ENCODE data around the gene AADAT. TPM values are rescaled to one million over a fixed set of nuclear protein-coding genes. Genes with fewer than 3 reads are reported as not detected.
"Not testable (repeated sequence)": the region's sequence is repeated elsewhere in the genome, so short reads cannot be mapped to it uniquely, and the experiment has no call there.

Gene AADAT
- polyA plus RNA-seq, 4 donors = 1.7 to 20.9 TPM; not detected in 2

DNA sequence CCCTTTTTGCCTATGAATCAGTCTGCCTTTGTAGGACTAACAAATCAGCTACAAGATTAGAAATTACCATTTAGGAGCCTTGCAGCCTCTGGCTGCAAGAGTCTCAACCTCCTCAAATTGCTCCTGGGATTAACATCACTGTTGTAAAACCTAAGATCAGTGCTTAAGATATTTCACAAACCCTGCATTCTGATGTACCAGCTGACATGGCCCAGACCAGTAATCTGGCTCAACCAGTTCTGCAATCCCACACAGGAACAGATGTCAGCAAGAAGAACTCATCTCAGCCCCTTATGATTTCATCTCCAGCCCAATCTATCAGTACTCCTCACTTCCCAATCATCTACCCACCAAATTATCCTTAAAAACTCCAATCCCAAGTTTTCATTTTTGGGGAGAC lies 32.5 kb upstream of the AADAT start:
- no peak overlapping the region for H3K27ac ChIP-seq (ENCODE audit: low read depth in 1 of 3, low read length in 2 of 3)
- H3K36me3 ChIP-seq (ENCODE audit: control insufficient read depth in 3 of 3, insufficient read depth in 2 of 3, low read depth in 1 of 3, low read length in 3 of 3) = no peaks in the 10 kb centered on the region
- DNase-seq = no peak
- H3K4me3 ChIP-seq (ENCODE audit: low read depth in 1 of 3, low read length in 3 of 3) = no peak overlapping the region
- peaks cover 0 to 2% (median 0%) of the 10 kb centered on the region in 3 donors for H3K27me3 ChIP-seq (ENCODE audit: control insufficient read depth in 3 of 3, insufficient read depth in 3 of 3, low read length in 3 of 3)
- FAIRE-seq = no peak
- no peaks in the 10 kb centered on the region for H3K9me3 ChIP-seq (ENCODE audit: control insufficient read depth in 2 of 2, insufficient read depth in 1 of 2, low read depth in 1 of 2, low read length in 1 of 2)
- H3K4me1 ChIP-seq (ENCODE audit: control insufficient read depth in 3 of 3, insufficient read depth in 2 of 3, low read depth in 1 of 3, low read length in 2 of 3) = no peaks in the 10 kb centered on the region

- no peaks in the 10 kb centered on the region for H3K4me1 ChIP-seq (ENCODE audit: control insufficient read depth in 3 of 3, insufficient read depth in 2 of 3, low read depth in 1 of 3, low read length in 2 of 3)
- no peak for FAIRE-seq
- H3K9me3 ChIP-seq (ENCODE audit: control insufficient read depth in 2 of 2, insufficient read depth in 1 of 2, low read depth in 1 of 2, low read length in 1 of 2) = no peaks in the 10 kb centered on the region
- H3K27me3 ChIP-seq (ENCODE audit: control insufficient read depth in 3 of 3, insufficient read depth in 3 of 3, low read length in 3 of 3) = no peaks in the 10 kb centered on the region
- WGBS, 3 donors = 78 to 87% (median 79%) methylated on average over 4 of the region's 4 CpGs
- no peak overlapping the region for H3K4me3 ChIP-seq (ENCODE audit: low read depth in 1 of 3, low read length in 3 of 3)
- no peaks in the 10 kb centered on the region for H3K36me3 ChIP-seq (ENCODE audit: control insufficient read depth in 3 of 3, insufficient read depth in 2 of 3, low read depth in 1 of 3, low read length in 3 of 3)
- no peak overlapping the region for H3K27ac ChIP-seq (ENCODE audit: low read depth in 1 of 3, low read length in 2 of 3)
- no peak for DNase-seq
Observed at GRCh38 chr4:170114636-170115035, 24.9 kb upstream of the AADAT start.

GRCh38 chr4:170114183-170114582 lies 24.4 kb upstream of the AADAT start:
- not testable (repeated sequence) for H3K4me3 ChIP-seq (ENCODE audit: low read depth in 1 of 3, low read length in 3 of 3); H3K27ac ChIP-seq (ENCODE audit: low read depth in 1 of 3, low read length in 2 of 3); H3K27me3 ChIP-seq (ENCODE audit: control insufficient read depth in 3 of 3, insufficient read depth in 3 of 3, low read length in 3 of 3); DNase-seq; H3K9me3 ChIP-seq (ENCODE audit: control insufficient read depth in 2 of 2, insufficient read depth in 1 of 2, low read depth in 1 of 2, low read length in 1 of 2); FAIRE-seq; H3K36me3 ChIP-seq (ENCODE audit: control insufficient read depth in 3 of 3, insufficient read depth in 2 of 3, low read depth in 1 of 3, low read length in 3 of 3); H3K4me1 ChIP-seq (ENCODE audit: control insufficient read depth in 3 of 3, insufficient read depth in 2 of 3, low read depth in 1 of 3, low read length in 2 of 3)
- WGBS, 3 donors = 32 to 38% (median 37%) methylated on average over 1 of the region's 1 CpG

DNA sequence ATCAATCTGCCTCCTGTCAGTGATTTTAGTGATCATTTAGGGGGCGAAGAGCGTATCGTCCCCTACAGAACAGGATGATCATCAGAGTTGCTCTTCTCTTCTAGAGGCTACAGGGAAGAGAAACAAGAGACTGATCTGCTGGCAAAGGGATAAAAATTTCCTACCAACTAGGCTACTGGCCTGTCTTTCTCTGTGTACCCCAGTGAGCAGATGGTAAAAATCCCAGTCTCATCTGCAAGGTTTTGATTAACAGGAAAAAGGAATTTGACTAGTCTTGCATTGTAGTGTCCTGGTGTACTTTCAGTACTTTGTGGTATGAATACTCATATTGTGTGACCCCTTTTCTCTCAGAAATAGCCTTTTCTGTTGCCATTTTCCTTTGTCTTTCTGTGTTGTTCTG lies 21.8 kb upstream of the AADAT start:
- Histone ChIP-seq H3K9me3 (ENCODE audit: control insufficient read depth in 2 of 2, insufficient read depth in 1 of 2, low read depth in 1 of 2, low read length in 1 of 2) (no peaks in the 10 kb centered on the region), H3K27ac (ENCODE audit: low read depth in 1 of 3, low read length in 2 of 3) (no peak overlapping the region), H3K4me3 (ENCODE audit: low read depth in 1 of 3, low read length in 3 of 3) (no peak overlapping the region), H3K36me3 (ENCODE audit: control insufficient read depth in 3 of 3, insufficient read depth in 2 of 3, low read depth in 1 of 3, low read length in 3 of 3) (no peaks in the 10 kb centered on the region), H3K4me1 (ENCODE audit: control insufficient read depth in 3 of 3, insufficient read depth in 2 of 3, low read depth in 1 of 3, low read length in 2 of 3) (no peaks in the 10 kb centered on the region), H3K27me3 (ENCODE audit: control insufficient read depth in 3 of 3, insufficient read depth in 3 of 3, low read length in 3 of 3) (no peaks in the 10 kb centered on the region)
- DNase-seq (no peak), FAIRE-seq (no peak)
- WGBS, 3 donors = 91 to 97% (median 96%) methylated on average over 3 of the region's 3 CpGs

DNA sequence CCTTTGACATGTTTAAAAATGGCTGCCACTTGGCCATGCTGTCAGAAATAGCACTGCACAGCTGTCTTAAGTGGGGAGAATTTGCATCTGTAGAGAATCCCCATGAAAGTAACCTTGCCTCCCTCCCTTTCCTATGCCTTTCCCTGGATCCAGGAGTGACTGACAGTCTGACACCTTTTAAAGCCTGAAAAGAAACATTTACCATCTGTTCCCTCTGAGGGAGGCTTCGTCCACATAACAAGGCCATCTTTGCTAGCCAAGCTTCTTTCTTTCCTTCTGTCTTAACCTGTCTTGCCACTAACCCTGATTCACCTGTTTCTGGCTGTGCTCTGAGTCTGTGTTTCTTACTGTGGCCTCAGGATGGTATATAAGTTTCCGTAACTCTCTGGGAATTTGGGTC lies 21.3 kb upstream of the AADAT start:
- Histone ChIP-seq H3K4me1 (ENCODE audit: control insufficient read depth in 3 of 3, insufficient read depth in 2 of 3, low read depth in 1 of 3, low read length in 2 of 3) (no peaks in the 10 kb centered on the region), H3K27me3 (ENCODE audit: control insufficient read depth in 3 of 3, insufficient read depth in 3 of 3, low read length in 3 of 3) (no peaks in the 10 kb centered on the region), H3K9me3 (ENCODE audit: control insufficient read depth in 2 of 2, insufficient read depth in 1 of 2, low read depth in 1 of 2, low read length in 1 of 2) (no peaks in the 10 kb centered on the region), H3K27ac (ENCODE audit: low read depth in 1 of 3, low read length in 2 of 3) (no peak overlapping the region), H3K4me3 (ENCODE audit: low read depth in 1 of 3, low read length in 3 of 3) (no peak overlapping the region), H3K36me3 (ENCODE audit: control insufficient read depth in 3 of 3, insufficient read depth in 2 of 3, low read depth in 1 of 3, low read length in 3 of 3) (no peaks in the 10 kb centered on the region)
- FAIRE-seq (no peak), DNase-seq (no peak)
- WGBS, 3 donors = 85 to 88% (median 86%) methylated on average over 2 of the region's 2 CpGs

DNA sequence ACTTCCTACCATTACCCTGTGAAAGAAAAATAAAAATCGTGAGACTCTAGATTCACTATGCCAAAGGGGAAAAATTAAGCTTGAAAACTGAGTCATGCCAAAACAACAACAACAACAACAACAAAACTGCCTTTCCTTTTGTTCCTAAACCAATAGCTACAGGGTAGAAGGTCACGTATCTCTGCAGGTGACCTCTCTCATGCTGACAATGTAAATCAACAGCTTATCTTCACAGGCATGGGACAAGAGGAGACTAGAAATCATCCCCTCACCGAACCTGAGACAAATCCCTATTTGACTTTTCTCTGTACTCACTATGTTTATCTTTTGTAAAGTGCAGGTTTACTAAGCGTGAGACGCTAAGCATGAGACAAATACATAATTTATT lies 20.5 kb upstream of the AADAT start:
- no peaks in the 10 kb centered on the region for H3K36me3 ChIP-seq (ENCODE audit: control insufficient read depth in 3 of 3, insufficient read depth in 2 of 3, low read depth in 1 of 3, low read length in 3 of 3)
- H3K4me3 ChIP-seq (ENCODE audit: low read depth in 1 of 3, low read length in 3 of 3) = no peak overlapping the region
- H3K27me3 ChIP-seq (ENCODE audit: control insufficient read depth in 3 of 3, insufficient read depth in 3 of 3, low read length in 3 of 3) = no peaks in the 10 kb centered on the region
- no peak for DNase-seq
- no peaks in the 10 kb centered on the region for H3K9me3 ChIP-seq (ENCODE audit: control insufficient read depth in 2 of 2, insufficient read depth in 1 of 2, low read depth in 1 of 2, low read length in 1 of 2)
- WGBS, 3 donors = 51 to 54% (median 53%) methylated on average over 5 of the region's 5 CpGs
- no peak overlapping the region for H3K27ac ChIP-seq (ENCODE audit: low read depth in 1 of 3, low read length in 2 of 3)
- FAIRE-seq = no peak
- no peaks in the 10 kb centered on the region for H3K4me1 ChIP-seq (ENCODE audit: control insufficient read depth in 3 of 3, insufficient read depth in 2 of 3, low read depth in 1 of 3, low read length in 2 of 3)

DNA sequence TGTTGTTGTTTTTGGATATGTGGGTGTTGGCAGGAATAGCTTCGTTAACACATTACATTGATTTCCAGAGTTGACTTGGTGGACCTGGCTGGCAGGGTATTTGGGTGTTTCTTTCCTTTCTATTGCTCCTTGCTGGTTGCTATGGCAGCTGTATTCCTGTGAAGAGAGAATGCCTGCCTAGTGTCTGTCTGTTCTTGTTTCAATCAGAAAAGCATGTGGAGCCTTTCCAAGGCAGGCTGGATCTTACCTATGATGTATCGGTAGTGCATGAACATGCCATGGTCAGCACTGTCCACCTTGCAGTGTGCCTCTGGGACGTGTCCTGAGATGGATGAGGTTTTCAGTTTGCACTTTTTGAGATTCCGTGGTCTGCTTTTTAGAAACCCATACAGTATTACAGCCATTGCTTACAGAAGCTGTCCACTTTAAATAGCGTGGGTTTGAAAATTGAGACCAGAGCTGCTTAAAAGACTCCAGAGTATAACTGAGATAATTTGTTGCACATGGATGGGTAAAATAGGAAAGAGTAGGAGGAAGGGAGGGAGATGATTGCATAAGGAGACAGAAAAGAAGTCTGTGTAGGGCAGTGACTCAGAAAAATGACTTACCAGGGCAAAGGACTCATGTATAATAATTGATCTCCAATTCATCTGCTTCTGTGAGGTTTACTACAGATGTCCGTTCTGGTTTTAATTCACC lies 20.0 kb upstream of the AADAT start:
- 65 to 74% (median 66%) methylated on average over 6 of the region's 6 CpGs for WGBS, 3 donors
- FAIRE-seq = no peak

GRCh38 chr4:170106900-170107299 lies 17.1 kb upstream of the AADAT start:
- Histone ChIP-seq H3K27me3 (ENCODE audit: control insufficient read depth in 3 of 3, insufficient read depth in 3 of 3, low read length in 3 of 3) (no peaks in the 10 kb centered on the region), H3K36me3 (ENCODE audit: control insufficient read depth in 3 of 3, insufficient read depth in 2 of 3, low read depth in 1 of 3, low read length in 3 of 3) (no peaks in the 10 kb centered on the region), H3K9me3 (ENCODE audit: control insufficient read depth in 2 of 2, insufficient read depth in 1 of 2, low read depth in 1 of 2, low read length in 1 of 2) (no peaks in the 10 kb centered on the region), H3K4me3 (ENCODE audit: low read depth in 1 of 3, low read length in 3 of 3) (no peak overlapping the region), H3K27ac (ENCODE audit: low read depth in 1 of 3, low read length in 2 of 3) (no peak overlapping the region), H3K4me1 (ENCODE audit: control insufficient read depth in 3 of 3, insufficient read depth in 2 of 3, low read depth in 1 of 3, low read length in 2 of 3) (peaks cover 0 to 9% (median 0%) of the 10 kb centered on the region in 3 donors)
- 70 to 78% (median 73%) methylated on average over 4 of the region's 4 CpGs for WGBS, 3 donors
- DNase-seq = no peak
- no peak for FAIRE-seq

More for the DNA sequence above, 20.0 kb upstream of the AADAT start:
- no peaks in the 10 kb centered on the region for H3K36me3 ChIP-seq (ENCODE audit: control insufficient read depth in 3 of 3, insufficient read depth in 2 of 3, low read depth in 1 of 3, low read length in 3 of 3)
- no peaks in the 10 kb centered on the region for H3K9me3 ChIP-seq (ENCODE audit: control insufficient read depth in 2 of 2, insufficient read depth in 1 of 2, low read depth in 1 of 2, low read length in 1 of 2)
- H3K27ac ChIP-seq (ENCODE audit: low read depth in 1 of 3, low read length in 2 of 3) = no peak overlapping the region
- H3K4me1 ChIP-seq (ENCODE audit: control insufficient read depth in 3 of 3, insufficient read depth in 2 of 3, low read depth in 1 of 3, low read length in 2 of 3) = no peaks in the 10 kb centered on the region
- DNase-seq = no peak
- H3K4me3 ChIP-seq (ENCODE audit: low read depth in 1 of 3, low read length in 3 of 3) = no peak overlapping the region
- H3K27me3 ChIP-seq (ENCODE audit: control insufficient read depth in 3 of 3, insufficient read depth in 3 of 3, low read length in 3 of 3) = no peaks in the 10 kb centered on the region

DNA sequence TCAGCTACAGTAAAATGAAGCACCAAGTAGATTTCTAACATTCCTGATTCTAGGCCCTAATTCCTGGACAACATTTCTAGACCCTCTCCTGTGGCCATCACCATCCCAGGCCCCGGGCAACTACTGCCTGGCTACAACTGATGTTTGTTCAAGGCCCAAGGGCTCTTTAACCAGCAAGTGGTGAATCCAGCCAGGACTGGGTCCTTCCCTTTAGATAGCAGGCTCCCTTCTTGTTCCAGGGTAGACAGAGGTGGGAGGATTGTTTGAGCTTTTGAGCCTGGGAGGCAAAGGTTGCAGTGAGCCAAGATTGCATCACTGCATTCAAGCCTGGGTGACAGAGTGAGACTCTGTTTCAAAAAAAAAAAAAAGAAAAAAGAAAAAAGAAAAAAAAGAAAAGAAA lies 12.7 kb upstream of the AADAT start:
- H3K27ac ChIP-seq (ENCODE audit: low read depth in 1 of 3, low read length in 2 of 3) = peak overlapping the region in 1 of 3 donors; percentile 76
- DNase-seq = peak; percentile 13 to 86

More for the DNA sequence above, 12.7 kb upstream of the AADAT start:
- FAIRE-seq = no peak
- 59 to 76% (median 64%) methylated on average over 1 of the region's 1 CpG for WGBS, 3 donors
- Histone ChIP-seq H3K9me3 (ENCODE audit: control insufficient read depth in 2 of 2, insufficient read depth in 1 of 2, low read depth in 1 of 2, low read length in 1 of 2) (no peaks in the 10 kb centered on the region), H3K4me1 (ENCODE audit: control insufficient read depth in 3 of 3, insufficient read depth in 2 of 3, low read depth in 1 of 3, low read length in 2 of 3) (peaks cover 0 to 12% (median 0%) of the 10 kb centered on the region in 3 donors), H3K4me3 (ENCODE audit: low read depth in 1 of 3, low read length in 3 of 3) (no peak overlapping the region), H3K36me3 (ENCODE audit: control insufficient read depth in 3 of 3, insufficient read depth in 2 of 3, low read depth in 1 of 3, low read length in 3 of 3) (no peaks in the 10 kb centered on the region), H3K27me3 (ENCODE audit: control insufficient read depth in 3 of 3, insufficient read depth in 3 of 3, low read length in 3 of 3) (no peaks in the 10 kb centered on the region)

Measured in small intestine (tissue), 7 donors.